Caco-2 (cell line): ENCODE data around the gene OR9Q1. TPM values are rescaled to one million over a fixed set of nuclear protein-coding genes. Genes with fewer than 3 reads are reported as not detected.

Experiments used
- BruUV-seq: library from RNA; stranded (reverse); fragments of 400-500 nt; replicated peaks from 2 replicates; lab custom pipeline; 2021; lab: Mats Ljungman, UMichigan
- CTCF ChIA-PET: fragments of 300-600 bp; sonication (Branson Sonifier 250); formaldehyde crosslinking; loops from one replicate; lab custom pipeline; 2022; ENCODE audit warnings: antibody characterized with exemption; lab: Charles Lee
- POLR2A ChIA-PET: fragments of 300-600 bp; sonication (Branson Sonifier 250); formaldehyde crosslinking; loops from one replicate; lab custom pipeline; 2022; ENCODE audit warnings: antibody characterized with exemption; lab: Charles Lee
- DNase-seq, 2 experiments: peaks; one replicate each; pipeline versions ENCODE4 v3.0.0 to v3.0.0-alpha.2; 2020 to 2022
- H3K27me3 ChIP-seq: replicated peaks from 2 replicates; pipeline ENCODE4 v1.6.0; 2011; ENCODE audit warnings: low read length; ENCODE audit not compliant: control insufficient read depth, insufficient read depth
- H3K36me3 ChIP-seq: 2 replicates; pipeline ENCODE4 v1.5.1; 2011; ENCODE audit warnings: low read length; ENCODE audit not compliant: control insufficient read depth, insufficient read depth
- H3K4me1 ChIP-seq: fragments of 250-450 bp; sonication (Bioruptor Pico); 2 replicates; pipeline ENCODE4 v1.5.1; 2020; ENCODE audit warnings: mild to moderate bottlenecking
- H3K4me3 ChIP-seq: 2 replicates; pipeline ENCODE4 v1.5.1; 2011; ENCODE audit warnings: low read depth, mild to moderate bottlenecking, control low read depth, low read length
- H3K9me3 ChIP-seq: fragments of 250-450 bp; sonication (Bioruptor Pico); 2 replicates; pipeline ENCODE4 v1.5.1; 2020; ENCODE audit warnings: mild to moderate bottlenecking, moderate library complexity
- H3K27ac Mint-ChIP-seq: one replicate; pipeline ENCODE4 v1.8.0; 2022; ENCODE audit warnings: mixed read lengths; ENCODE audit not compliant: unreplicated experiment
- H3K27me3 Mint-ChIP-seq: one replicate; pipeline ENCODE4 v1.8.0; 2022; ENCODE audit warnings: mixed read lengths; ENCODE audit not compliant: insufficient read depth, unreplicated experiment
- H3K36me3 Mint-ChIP-seq: one replicate; pipeline ENCODE4 v1.8.0; 2022; ENCODE audit warnings: mild to moderate bottlenecking, mixed read lengths; ENCODE audit not compliant: insufficient read depth, unreplicated experiment
- H3K4me1 Mint-ChIP-seq: one replicate; pipeline ENCODE4 v1.8.0; 2022; ENCODE audit warnings: low read depth, mixed read lengths; ENCODE audit not compliant: unreplicated experiment
- H3K4me3 Mint-ChIP-seq: one replicate; pipeline ENCODE4 v1.8.0; 2022; ENCODE audit warnings: mild to moderate bottlenecking, moderate library complexity, mixed read lengths; ENCODE audit not compliant: unreplicated experiment
- H3K9me3 Mint-ChIP-seq: one replicate; pipeline ENCODE4 v1.8.0; 2022; ENCODE audit warnings: mixed read lengths; ENCODE audit not compliant: unreplicated experiment
- intact Hi-C: fragments of 100-400 bp; cut with micrococcal nuclease; formaldehyde crosslinking; loops from one replicate; pipeline ENCODE4 v1.10.0; 2022; ENCODE audit not compliant: unreplicated experiment
- total RNA-seq: library from RNA; stranded (reverse); gene quantifications from 2 replicates; pipeline ENCODE4 v1.2.3, GENCODE V29; 2022
- TF ChIP-seq, protein P1 (sequence below), 2 experiments: fragments of 200-600 bp in 1 of 2; IDR thresholded peaks; 1 replicate in 1 of 2; 2 replicates in 1 of 2; pipeline versions ENCODE4 v1.5.1 to v1.8.0; 2011 to 2022; ENCODE audit warnings: antibody characterized with exemption in 1 of 2, control low read depth in 1 of 2, inconsistent platforms in 1 of 2, low read depth in 1 of 2, low read length in 1 of 2, mild to moderate bottlenecking in 1 of 2, moderate library complexity in 1 of 2; ENCODE audit not compliant: insufficient read depth in 1 of 2, severe bottlenecking in 1 of 2, unreplicated experiment in 1 of 2

The OR9Q1 gene
- total RNA-seq, 1 experiment from 2014 or later, result not detected

DNA sequence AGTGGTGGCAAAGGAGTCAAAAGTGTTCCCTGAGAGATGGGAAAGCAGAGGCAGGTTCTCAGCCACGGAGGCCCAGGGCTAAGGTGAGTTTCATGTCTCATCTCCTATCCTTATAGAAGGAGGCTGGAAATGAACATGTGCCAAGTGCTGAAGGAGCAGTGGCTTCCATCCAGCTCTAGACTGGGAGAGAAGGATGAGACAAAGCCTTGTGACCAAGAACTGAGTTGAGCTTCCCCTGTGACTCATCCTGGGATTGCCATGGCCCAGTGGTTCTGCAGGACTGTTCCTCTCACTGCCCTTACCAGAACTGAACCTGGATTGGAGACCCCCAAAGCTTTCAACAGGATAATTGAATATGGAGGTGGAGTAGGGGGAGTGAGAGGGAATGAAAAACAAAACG lies 16.7 kb upstream of the OR9Q1 start:
- no TSS peak for BruUV-seq
- H3K4me1 ChIP-seq, result no peaks in the 10 kb centered on the region
- no peak overlapping the region for H3K4me3 ChIP-seq
- intact Hi-C loops, result no loop called here
- no peak for DNase-seq
- CTCF ChIA-PET, result no interaction called here
- TF ChIP-seq, protein P1, sequence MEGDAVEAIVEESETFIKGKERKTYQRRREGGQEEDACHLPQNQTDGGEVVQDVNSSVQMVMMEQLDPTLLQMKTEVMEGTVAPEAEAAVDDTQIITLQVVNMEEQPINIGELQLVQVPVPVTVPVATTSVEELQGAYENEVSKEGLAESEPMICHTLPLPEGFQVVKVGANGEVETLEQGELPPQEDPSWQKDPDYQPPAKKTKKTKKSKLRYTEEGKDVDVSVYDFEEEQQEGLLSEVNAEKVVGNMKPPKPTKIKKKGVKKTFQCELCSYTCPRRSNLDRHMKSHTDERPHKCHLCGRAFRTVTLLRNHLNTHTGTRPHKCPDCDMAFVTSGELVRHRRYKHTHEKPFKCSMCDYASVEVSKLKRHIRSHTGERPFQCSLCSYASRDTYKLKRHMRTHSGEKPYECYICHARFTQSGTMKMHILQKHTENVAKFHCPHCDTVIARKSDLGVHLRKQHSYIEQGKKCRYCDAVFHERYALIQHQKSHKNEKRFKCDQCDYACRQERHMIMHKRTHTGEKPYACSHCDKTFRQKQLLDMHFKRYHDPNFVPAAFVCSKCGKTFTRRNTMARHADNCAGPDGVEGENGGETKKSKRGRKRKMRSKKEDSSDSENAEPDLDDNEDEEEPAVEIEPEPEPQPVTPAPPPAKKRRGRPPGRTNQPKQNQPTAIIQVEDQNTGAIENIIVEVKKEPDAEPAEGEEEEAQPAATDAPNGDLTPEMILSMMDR (IDR thresholded peaks at IDR 0.05; ENCODE audit: insufficient read depth in 1 of 2, low read depth in 1 of 2, low read length in 1 of 2, severe bottlenecking in 1 of 2, unreplicated experiment in 1 of 2), result no peak
- no peaks in the 10 kb centered on the region for H3K36me3 ChIP-seq
- Mint-ChIP-seq H3K4me3 (no peak overlapping the region), H3K9me3 (no peaks in the 10 kb centered on the region), H3K36me3 (no peaks in the 10 kb centered on the region), H3K4me1 (peaks cover 6% of the 10 kb centered on the region), H3K27ac (no peak overlapping the region), H3K27me3 (no peaks in the 10 kb centered on the region)
- H3K9me3 ChIP-seq, result no peaks in the 10 kb centered on the region
- POLR2A ChIA-PET, result no interaction called here
- no peaks in the 10 kb centered on the region for H3K27me3 ChIP-seq

DNA sequence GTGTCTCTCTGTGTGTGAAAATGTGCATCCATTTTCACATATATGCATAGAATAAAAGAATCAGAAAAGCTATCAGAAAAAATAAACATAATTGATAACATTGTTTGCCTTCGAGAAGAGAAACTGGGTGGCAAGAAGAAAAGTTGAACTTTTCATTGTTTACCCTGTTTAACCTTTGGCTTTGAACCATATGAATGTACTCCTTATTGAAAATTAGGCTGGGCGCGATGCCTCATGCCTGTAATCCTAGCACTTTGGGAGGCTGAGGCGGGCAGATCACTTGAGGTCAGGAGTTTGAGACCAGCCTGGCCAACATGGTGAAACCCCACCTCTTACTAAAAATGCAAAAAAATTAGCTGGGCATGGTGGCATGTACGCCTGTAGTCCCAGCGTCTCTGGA lies 11.9 kb upstream of the OR9Q1 start:
- no peak for DNase-seq
- intact Hi-C loops, result no loop called here

DNA sequence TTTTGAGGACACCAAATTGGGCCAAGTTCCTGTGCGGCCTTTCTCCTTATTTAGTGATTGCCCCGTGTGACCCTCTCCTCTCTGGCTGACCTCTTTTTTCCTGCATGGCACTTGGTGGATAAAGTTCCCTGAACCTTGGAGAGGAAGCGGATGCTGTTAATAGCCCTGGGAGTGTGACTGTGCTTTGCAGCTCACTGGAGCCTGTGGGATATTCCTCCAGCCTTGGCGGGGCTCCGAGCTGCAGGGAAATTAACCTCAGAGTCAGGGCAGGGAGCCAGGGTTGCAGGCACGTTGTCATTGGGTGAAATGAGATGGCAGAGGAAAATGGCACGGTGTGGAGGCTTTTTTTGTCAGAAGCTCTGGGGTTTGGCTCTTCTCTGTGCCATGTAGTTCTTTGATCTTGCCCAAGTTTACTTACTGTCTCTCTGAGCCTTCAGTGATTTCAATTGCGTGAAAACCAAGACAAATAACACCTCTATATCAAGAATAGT lies 965 bp downstream of the OR9Q1 start:
- no peak overlapping the region for H3K4me3 ChIP-seq
- Mint-ChIP-seq H3K4me3 (no peak overlapping the region), H3K9me3 (no peaks in the 10 kb centered on the region), H3K36me3 (no peaks in the 10 kb centered on the region), H3K27ac (no peak overlapping the region), H3K27me3 (no peaks in the 10 kb centered on the region), H3K4me1 (no peaks in the 10 kb centered on the region)
- no peaks in the 10 kb centered on the region for H3K36me3 ChIP-seq
- no peaks in the 10 kb centered on the region for H3K4me1 ChIP-seq
- no peaks in the 10 kb centered on the region for H3K9me3 ChIP-seq
- intact Hi-C loops, result no loop called here
- ChIA-PET CTCF (no interaction called here), POLR2A (no interaction called here)
- no peak for DNase-seq
- TF ChIP-seq, protein P1 (IDR thresholded peaks at IDR 0.05; ENCODE audit: insufficient read depth in 1 of 2, low read depth in 1 of 2, low read length in 1 of 2, severe bottlenecking in 1 of 2, unreplicated experiment in 1 of 2), result no peak
- no peaks in the 10 kb centered on the region for H3K27me3 ChIP-seq
- BruUV-seq, result no TSS peak

More for the DNA sequence above, 11.9 kb upstream of the OR9Q1 start:
- Mint-ChIP-seq H3K4me3 (no peak overlapping the region), H3K36me3 (no peaks in the 10 kb centered on the region), H3K9me3 (no peaks in the 10 kb centered on the region), H3K4me1 (no peaks in the 10 kb centered on the region), H3K27ac (no peak overlapping the region), H3K27me3 (no peaks in the 10 kb centered on the region)
- Histone ChIP-seq H3K9me3 (no peaks in the 10 kb centered on the region), H3K27me3 (no peaks in the 10 kb centered on the region), H3K36me3 (no peaks in the 10 kb centered on the region), H3K4me1 (no peaks in the 10 kb centered on the region), H3K4me3 (no peak overlapping the region)
- ChIA-PET CTCF (no interaction called here), POLR2A (no interaction called here)
- BruUV-seq, result no TSS peak
- TF ChIP-seq, protein P1 (IDR thresholded peaks at IDR 0.05; ENCODE audit: insufficient read depth in 1 of 2, low read depth in 1 of 2, low read length in 1 of 2, severe bottlenecking in 1 of 2, unreplicated experiment in 1 of 2), result no peak
